ENCODE data around the gene HOXA11.

HOXA11 gene

DNA sequence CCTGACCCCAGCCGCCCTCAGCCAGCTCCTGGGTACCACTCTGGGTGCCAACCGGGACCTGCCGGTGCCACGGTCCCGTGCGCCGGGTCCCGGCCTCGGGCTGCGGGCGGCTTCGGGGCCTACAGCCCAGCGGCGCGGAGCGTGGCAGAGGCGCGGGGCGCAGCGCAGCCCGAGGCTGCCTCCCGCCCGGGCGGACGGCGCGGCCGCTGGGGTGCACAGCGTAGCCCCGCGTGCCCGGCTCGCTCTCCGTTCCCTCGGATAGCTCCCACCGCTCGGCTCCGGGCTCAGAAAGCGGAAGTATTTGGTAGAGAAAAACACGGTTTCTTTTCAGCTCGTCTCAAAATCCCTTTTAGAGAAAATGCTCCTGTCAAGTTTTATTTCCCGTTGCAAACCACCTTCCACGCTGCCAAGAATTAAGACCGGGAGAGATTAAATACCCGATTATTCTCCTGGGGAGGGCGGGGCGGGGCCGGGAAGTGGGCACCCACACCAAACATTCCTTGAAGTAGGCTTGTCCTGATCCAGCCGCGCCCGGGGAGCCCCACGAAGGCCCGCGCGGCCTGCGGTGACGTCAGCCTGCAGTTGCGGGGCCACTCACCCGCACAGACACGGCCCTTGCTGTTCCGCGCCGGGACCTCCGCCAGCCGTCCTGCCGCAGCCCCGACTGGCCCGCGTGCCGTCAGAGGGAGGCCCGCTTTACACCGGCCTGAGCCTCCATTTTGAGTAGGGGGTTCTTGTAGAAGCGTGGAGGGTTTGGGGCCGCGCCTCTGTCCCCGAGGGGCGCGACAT lies 7.7 kb upstream of the HOXA11 start:
- no peak for DNase-seq

DNA sequence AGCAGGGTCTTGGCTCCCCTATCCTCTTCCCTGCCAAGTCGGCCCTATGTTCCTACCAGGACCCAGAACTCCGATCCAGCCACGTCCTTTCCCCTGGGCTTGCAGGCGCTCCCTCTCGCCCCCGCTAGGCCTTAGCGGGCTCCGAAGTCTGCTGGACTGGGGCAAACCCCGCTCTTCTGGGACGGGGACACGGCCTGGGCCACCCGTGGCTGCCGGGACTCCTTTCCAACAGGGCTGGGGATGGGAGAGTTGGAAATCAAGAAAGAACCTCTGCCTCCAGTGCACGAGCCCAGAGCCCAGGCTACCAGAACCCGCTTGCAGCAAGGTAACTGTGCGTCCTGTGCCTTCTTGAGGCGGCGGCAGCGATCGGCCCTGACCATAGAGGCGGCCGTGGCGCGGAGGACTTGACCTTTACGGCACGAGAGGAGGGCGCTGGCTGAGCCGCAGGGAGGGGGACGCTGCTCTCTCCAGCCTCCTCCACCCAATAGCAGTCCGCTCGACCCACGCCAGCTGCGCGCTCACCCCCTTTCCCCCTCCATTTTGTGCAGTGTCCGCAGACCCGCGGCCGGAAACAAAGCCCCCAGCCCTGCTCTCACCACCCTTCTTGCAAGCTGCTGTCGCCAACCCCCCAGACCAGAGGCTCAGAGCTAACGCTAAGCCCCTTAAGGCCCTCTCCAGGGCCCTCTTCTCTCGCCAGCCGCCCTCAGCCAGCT lies 7.0 kb upstream of the HOXA11 start:
- no peak for DNase-seq

DNA sequence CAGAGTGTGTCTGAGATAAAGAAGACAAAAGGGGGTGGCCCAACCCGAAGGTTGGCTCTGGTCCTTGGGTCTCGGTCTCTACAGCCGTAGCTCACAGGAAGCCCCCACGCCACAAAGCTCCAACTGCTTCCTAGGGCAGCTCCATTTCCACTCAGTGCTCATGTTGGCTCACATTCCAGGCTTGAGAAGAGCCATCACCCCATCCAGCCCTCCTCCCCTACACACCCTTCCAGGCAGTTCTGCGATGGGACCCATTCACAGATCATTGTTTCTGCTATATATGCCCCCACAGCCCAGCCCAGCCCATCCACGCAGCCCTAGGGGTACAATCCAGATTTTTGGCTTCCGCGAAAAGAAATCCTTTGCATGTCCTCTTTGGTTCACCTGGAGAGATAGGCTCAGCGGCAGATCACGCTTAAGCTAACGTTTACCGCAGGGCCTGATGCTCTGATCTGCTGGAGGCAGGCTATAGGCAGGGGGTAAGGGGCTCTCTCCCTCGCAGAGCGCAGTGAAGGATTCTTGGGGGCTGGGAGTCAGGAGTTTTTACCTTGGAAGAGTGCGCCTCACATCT lies 6.2 kb upstream of the HOXA11 start:
- no peak for DNase-seq

DNA sequence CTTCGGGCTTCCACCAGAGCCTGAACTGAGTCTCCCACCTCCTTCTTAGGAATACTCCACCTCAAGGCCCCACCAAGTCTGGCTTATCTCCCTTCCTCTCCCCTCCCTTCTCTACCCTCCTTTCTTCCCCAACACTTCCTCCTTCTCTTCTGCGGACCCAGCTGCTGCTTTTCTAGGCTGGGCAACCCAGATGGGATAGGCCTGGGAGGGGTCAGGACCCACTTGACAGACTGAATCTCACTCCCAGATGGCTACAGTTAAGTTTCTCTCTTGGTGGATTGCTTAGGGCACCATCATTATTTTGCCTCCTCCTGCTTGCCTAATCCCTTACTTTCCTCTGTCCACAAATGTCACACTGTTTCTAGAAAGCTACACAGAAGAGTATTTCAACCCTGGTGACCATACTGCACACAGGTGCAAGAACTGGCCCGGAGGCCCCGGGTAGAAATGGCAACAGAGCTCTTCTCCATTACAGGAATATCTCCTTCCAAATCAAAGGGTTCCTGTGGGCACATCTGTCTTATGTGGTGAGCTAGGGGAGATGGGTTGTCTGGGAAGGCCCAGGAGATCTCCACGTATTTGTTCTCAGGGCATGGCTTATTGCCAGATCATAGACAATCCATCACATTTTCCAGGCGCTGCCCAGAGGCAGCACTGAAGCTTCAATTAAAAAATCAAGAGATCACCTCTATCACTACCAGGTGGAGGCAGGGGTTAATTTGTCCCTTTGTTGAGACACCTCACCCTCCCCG lies 5.1 kb upstream of the HOXA11 start:
- DNase-seq: no peak

DNA sequence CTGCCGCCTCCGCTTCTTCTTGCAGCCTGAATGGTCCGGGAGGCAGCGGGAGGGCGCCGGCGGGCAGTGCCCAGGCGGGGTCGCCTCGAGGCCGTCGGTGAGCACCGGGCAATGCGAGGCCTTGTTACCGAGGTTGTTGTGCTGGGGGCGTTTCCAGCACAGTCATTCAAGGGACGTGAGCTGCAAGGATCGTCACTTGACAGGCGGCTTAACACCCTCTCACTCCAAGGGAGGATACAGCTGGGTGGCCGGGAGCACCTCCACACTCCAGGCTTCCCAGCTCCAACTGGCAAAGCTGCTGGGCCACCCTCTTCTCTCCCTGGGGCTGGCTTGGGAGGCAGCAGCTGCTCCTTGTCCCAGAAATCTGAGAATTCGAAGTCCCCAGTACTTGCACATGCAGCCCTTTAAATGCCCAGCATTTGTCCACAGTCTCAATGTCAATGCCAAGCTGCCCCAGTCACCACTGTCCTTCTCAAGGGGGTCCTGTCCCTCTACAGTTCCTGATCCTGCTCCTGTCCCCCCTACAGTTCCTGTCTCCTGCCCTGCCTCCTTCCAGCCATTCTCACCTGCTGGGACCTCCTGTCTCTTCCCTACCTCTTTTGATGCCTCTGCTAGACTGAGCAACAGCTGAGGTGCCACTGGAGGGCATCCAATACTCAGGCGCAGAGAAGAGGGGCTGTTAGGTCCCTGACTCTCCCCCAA lies 4.4 kb upstream of the HOXA11 start:
- DNase-seq: no peak

DNA sequence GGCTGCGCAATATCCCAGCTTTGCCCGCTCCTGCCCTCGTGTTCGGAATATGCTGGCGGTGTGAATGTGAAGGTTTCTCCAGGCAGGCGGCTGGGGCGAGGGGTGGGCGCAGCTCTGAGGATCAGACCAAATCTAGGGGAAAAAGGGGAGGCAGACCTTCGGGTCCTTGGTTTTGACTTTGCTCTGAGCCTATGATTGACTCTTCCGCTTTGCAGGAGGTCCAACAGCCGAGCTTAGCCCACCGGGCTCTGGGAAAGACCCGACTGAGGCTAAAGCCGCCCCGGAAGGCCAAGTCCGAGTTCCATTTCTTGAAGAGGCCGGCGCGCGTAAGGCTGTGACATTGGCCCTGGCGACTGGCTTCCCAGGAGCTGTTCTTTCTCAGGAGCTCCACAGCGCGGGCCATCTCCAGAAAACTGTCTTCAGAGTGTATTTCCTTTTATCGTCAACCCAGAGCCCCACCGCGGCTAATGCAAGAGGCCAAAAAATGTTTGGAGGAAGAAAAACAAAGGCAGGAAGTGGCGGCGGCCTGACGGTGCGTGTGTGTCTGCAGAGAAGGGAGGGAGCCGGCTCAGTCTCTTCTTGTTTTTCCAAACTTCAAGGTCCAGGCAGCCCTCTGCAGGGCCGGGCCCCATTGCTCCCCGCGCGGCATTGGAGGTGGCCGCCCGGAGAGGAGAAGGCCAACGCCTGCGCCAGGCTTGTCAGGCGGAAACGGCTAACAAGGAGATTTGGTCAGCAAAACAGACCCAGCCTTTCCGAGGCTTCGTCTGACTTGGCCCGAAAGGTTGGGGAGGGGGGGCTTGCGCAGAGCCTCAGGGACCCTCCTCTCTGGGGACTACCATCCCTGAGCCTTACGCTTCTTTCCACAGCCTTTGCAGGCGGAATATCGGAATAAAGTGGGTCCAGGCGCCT lies 3.6 kb upstream of the HOXA11 start:
- DNase-seq: no peak

DNA sequence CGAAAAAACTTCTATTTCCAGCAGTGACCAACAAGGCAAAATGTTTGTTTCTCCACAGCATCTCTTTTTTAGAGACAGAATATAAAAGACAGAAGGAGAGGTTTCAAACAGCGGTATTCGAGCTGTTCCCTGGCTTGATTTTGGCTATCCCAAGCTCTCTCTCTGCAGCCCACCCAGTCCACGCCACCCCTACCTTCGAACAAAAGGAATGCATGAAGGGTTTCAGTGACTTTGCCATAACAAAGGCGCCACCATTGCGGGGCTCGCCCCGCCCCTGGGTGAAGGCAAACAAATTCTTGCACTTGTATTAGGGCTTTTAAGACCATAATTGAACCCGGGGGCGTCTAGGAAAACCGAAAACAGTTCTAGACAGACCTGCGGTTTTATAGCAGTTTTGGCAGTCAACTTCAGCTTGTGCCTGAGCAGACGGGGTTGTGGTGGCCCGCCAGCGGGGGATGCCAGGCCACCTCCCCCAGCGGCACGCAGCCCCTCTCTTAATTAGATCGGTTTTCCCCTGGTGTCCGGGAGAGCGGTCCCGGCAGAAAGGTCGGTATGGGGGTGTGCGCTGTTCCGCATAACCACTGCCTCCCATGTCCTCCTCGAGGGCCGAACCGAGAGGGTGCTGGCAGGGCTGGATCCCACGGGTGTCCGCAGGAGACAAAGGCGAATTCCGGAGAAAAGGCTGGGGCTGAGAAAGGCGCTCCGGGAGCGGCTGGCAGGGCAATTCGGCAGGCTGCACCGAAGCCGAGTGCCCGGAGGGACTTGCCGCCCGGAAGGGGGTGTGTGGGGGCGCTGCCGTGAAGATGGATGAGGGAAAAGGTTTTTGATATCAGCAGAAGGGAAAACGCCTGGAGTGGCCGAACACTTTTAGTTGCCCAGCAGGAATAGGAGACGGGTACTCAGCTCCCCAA lies 2.7 kb upstream of the HOXA11 start:
- DNase-seq: no peak

DNA sequence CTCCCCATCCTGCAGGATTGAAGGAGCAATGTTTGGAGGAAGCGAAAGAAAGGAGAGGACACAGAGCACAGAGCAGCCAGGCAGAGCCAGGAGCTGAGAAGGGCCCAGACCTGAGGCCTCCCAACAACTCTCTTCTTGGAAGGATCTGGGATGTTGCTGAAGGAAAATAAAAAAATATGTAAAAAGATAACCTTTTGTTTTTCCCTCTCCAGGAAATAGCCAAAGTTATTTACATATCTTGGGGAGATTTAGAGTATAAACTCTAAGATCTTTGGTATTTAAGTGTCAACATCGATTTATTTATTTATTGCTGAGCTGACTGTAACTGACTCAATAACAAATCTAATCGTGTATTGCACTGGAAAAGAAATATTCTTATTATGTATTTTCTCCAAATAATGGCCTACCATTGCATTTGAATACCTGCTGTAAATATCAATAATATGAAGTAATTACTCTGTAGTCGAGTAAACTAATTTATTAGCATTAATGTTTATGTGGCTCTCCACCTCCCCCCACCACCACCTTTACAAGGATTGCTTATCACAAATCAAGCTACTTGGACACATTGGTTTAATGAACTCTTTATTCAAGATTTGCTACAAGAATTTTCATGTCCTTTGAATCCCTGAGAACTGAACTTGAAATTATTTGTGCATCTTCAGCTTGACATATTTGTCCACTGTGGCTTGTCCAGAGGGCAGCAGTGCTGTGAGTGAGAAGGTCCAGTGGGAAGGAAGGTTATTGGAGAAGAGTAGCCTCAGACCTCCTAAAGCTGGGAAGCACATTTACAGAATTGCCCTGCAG lies 1.8 kb upstream of the HOXA11 start:
- DNase-seq: no peak

DNA sequence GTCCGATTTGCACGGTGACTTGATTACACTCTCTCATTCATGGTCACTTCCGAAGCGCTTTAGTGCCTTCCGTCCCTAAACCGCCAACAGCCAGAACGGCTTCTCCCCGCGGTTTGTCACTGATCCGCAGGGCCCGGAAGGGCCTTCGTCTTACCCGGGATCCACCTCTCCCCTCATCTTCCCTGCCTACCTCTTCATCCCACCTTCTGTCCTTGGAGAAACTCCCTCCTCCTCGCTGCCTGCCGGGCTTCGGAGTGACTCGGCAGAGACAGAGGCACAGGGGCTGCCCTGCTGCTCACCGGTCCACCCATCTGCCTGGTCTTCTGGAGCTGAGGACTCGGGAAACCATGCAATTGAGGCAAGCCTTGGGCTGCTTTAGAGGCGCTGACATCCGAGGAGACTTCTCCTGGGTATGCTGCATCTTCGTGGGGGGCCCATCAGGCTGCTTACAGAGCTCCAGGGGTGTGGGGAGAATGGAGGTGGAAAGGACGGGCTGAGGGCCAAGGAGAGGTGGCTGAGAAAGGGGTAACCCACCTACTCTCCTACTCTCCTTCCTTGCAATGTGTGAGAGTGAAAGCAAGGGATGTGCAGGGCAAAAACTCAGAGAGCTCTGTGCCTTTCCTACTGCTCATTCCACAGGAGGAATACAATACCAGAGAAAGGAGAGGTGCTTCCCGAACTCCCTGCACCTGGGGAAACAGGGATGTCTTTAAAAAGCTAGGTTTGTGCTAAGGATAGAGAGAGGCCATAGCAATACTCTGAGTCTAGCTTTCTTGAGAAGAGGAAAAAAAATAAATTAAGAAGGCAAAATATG lies 1.0 kb upstream of the HOXA11 start:
- DNase-seq: no peak

DNA sequence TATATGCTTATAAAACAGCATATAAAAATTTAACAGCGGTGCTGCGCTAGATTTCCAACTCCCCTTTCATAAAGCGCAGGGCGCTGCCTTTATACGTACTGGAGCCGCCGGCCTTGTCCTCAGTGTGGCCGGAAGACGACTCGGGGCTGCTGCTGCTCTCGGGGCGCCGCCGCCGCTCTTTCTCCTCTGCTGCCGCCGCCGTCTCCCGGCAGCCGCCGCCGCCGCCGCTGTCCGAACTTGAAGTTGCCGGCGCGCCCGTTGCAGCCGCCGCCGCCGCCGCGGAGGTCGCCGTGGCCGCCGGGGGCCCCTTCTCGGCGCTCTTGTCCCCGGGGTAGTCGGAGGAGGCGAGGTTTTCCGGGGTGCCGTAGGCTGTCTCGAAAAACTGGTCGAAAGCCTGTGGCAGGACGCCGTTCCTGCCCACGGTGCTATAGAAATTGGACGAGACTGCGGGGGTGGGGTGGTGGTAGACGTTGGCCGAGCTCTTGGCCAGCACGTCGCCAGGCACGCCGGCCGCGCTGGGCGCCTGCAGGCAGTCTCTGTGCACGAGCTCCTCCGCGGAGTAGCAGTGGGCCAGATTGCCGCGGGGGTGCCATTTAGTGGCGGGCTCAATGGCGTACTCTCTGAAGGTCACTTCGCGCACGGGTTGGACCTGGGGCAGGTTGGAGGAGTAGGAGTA lies 557 bp downstream of the HOXA11 start:
- DNase-seq: no peak

DNA sequence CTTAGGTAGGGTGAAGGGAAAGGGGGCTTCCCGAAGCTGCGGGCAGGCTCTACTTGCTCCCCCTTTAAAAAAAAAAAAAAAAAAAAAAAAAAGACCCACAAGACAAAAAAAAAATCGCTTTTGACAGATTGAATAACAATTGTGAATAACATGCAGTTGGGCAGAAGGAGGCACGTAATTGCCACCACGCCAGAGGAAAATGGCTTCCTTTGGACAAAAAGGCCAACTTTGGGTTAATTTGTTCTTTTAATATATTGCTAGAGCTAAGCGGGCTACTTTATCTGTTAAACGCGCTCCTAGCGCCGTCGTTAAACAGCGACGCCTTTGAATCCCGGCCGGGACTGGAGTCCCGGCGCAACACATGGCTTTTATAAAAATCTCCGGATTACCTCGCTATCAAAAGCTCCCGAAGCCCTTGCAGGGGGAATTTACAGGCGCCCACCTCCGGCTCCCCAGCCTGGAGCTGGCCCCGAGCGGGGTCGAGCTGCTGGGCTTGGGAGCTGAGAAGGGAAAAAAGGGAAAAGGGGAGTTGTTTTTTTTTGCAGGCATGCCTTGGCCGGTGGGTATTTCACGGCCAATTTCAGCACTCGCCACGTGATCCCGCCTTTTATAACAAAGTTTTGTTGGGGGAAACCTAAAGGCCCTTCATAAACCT lies 1.2 kb downstream of the HOXA11 start:
- DNase-seq: no peak

DNA sequence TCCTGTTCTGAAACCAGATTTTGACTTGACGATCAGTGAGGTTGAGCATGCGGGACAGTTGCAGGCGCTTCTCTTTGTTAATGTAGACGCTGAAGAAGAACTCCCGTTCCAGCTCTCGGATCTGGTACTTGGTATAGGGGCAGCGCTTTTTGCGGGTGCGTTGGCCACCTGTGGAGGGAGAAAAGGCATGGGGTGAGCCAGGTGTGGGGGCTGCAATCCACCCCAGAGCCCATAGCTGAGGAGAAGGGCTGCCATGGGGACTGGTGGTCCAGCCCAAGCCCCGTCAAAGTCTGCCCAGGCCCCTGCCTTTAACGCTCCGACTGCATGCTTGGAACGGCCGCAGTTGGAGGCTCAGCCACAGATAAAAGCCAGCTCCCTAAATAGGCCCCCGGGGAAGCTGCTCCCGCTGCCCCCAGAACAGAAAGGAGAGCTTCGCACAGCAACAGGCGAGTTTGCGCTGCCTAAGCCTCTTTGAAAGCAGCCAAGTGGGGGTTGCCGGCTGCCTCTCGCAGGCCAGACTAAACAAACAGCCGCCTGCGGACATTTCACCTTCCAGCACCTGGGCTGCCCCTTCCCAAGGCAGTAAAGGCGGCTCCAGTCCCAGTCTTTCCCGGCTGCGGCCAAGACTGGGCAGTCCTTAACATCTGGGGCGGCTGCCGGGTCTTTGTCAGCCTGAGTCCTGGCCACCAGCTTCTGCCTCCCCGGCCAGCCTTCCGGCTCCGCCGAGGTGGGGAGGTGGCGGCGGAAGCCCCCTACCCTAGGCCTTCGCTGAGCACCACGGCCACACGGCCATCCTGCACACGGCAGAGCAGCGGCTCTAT lies 2.0 kb downstream of the HOXA11 start:
- no peak for DNase-seq

DNA sequence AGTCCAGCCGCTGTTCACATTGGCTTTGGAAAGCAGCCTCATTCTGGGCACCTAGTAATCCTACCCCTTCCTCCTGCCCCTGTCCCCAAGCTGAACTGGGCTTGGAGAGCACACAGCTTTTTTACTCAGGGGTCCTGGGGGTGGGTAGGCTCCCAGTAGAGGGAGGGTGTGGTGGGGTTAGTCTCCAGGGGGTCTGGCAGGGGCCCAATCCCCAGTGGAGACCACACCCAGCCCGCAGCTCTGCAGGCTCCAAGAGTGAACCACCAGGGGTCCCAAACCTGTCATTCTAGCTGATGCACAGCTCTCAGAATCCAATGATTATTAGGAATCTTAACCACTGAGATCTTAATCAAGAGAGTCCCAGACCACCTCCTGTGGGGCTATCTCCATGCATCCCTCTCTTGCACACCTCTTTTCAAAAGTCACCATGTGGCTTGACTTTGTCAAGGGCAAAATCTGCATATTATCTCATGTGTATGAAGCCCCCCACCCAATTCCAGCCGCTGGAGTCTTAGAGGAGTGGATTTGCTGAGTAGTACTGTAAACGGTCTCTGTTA lies 2.7 kb downstream of the HOXA11 start:
- DNase-seq: no peak

DNA sequence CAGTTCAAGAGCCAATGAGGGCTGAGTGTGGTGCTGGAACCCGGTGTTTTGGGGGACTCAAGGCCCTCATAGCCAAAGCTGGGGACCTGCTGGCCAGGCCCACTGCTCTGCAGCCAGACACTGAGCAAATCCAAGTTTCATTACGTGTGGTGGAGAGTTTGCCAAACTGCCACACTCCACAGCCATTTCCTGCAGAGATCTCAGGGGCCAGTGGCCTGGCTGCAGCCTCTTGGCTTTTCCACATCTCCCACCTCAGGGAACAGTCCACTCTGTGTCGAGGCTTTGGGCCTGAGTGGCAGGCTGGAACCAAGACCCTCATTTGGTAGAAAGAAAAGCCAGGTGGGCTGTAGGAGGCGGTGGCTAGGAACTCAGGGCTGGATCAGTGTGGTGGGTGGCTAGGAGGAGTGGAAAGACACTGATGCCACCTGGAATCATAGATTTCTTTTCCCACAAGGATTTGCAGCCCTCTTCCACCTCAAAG lies 3.2 kb downstream of the HOXA11 start:
- DNase-seq: no peak

DNA sequence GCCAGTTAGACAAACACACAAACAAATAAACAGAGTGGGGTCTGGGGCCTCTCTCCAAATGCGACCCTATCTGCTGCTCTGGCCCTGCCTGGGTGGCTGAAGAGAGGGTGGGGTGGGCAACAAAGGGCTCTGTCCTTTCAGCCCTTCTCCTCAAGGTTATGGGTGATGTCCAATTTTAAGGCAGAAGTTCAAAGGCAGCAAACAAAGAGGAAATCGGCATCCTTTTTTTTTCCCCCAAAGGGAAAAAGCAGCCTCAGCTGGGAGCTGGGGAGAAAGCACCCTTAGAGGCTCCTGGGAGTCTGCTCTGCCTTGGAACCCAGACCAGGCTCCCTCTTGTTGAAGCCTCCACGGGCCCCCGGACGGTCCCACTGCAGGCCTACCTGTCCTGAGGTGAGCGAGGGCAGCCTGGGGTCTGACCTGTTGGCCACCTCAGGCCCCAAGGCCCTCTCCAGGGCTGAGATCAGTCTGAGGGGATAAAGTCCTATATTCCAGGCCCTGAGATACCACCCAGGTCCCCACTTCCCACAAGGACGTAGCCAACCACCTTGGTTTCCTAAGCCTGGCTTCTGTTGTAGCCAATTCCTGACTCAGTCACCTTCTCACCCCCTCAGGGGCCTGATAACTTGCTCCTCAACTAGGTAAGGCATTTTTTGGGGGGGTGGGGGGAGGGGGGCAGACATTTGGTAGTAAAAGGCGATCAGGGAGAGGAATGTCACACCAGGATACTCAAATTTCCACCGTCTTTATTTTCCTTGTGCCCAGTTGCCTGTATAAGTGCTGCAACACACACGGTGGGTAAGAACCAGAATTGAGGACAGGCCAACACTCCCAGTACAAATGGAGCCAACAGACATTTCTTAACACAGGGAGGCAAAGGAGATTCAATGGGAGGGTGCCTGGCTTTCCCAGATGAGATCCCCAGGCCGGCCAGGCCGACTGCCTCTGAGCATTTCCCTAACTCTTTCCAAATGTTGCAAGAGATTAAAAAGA lies 4.3 kb downstream of the HOXA11 start:
- DNase-seq: no peak

Data from effector CD8-positive, alpha-beta T cell (primary cell).